AG09309 (cell line): Measurements from ENCODE around the gene MPL.
"Not testable (repeated sequence)": the region's sequence is repeated elsewhere in the genome, so short reads cannot be mapped to it uniquely, and the experiment has no call there.

Experiments
- DNase-seq: peaks from one replicate; pipeline ENCODE4 v3.0.0-alpha.2; 2010; ENCODE audit warnings: low read depth
- H3K4me3 ChIP-seq: 2 replicates; pipeline ENCODE4 v1.5.1; 2011; ENCODE audit warnings: mild to moderate bottlenecking, low read depth, low read length, moderate library complexity; ENCODE audit not compliant: control insufficient read depth
- TF ChIP-seq, protein P1 (sequence below): IDR thresholded peaks from 2 replicates; pipeline ENCODE4 v1.5.1; 2011; ENCODE audit warnings: mild to moderate bottlenecking, low read depth, low read length, inconsistent platforms; ENCODE audit not compliant: insufficient read depth, control insufficient read depth; ENCODE audit errors: missing control alignments

MPL gene

GRCh38 chr1:43392702-43393101, 55.1 kb downstream of the MPL start:
- TF ChIP-seq, protein P1, sequence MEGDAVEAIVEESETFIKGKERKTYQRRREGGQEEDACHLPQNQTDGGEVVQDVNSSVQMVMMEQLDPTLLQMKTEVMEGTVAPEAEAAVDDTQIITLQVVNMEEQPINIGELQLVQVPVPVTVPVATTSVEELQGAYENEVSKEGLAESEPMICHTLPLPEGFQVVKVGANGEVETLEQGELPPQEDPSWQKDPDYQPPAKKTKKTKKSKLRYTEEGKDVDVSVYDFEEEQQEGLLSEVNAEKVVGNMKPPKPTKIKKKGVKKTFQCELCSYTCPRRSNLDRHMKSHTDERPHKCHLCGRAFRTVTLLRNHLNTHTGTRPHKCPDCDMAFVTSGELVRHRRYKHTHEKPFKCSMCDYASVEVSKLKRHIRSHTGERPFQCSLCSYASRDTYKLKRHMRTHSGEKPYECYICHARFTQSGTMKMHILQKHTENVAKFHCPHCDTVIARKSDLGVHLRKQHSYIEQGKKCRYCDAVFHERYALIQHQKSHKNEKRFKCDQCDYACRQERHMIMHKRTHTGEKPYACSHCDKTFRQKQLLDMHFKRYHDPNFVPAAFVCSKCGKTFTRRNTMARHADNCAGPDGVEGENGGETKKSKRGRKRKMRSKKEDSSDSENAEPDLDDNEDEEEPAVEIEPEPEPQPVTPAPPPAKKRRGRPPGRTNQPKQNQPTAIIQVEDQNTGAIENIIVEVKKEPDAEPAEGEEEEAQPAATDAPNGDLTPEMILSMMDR = no peak
- no peak overlapping the region for H3K4me3 ChIP-seq
- no peak for DNase-seq

GRCh38 chr1:43395523-43395922, 57.9 kb downstream of the MPL start:
- TF ChIP-seq, protein P1 = no peak
- no peak overlapping the region for H3K4me3 ChIP-seq
- DNase-seq = no peak

GRCh38 chr1:43396059-43396458, 58.4 kb downstream of the MPL start:
- no peak overlapping the region for H3K4me3 ChIP-seq
- TF ChIP-seq, protein P1 = no peak
- no peak for DNase-seq

DNA sequence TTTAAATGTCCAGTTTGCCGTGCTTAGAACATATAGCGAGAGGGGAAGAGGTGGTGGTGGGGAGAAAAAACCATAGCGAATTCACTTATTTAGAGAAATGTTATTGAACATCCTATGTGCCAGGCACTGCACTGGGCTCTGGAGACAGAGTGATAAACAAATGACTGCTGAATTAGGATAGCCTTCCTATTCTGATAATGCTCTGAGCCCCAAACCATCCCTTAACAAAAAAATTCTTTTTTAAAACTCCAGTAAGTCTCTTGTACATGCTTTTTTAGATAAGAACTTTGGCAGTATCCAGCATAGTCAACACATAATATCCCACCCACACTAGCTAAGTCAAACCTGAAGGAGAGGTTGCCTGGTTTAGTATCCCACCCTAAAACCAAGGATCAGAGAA, 60.6 kb downstream of the MPL start:
- H3K4me3 ChIP-seq = no peak overlapping the region
- TF ChIP-seq, protein P1 = no peak
- no peak for DNase-seq

- H3K4me3 ChIP-seq, DNase-seq: not testable (repeated sequence)
Measured at GRCh38 chr1:43400441-43400840, 62.8 kb downstream of the MPL start.

GRCh38 chr1:43402089-43402865, 64.7 kb downstream of the MPL start:
- no peak overlapping the region for H3K4me3 ChIP-seq
- TF ChIP-seq, protein P1 = no peak
- DNase-seq = no peak
